Mucosa of descending colon (tissue), 3 donors: ENCODE data around the gene NOL4L. TPM values are rescaled to one million over a fixed set of nuclear protein-coding genes. Genes with fewer than 3 reads are reported as not detected.

ENCODE experiments used
- ATAC-seq: fragments of 200-7000 bp; cut with Tn5 transposase; one replicate; pipeline ENCODE4 v1.9.1; 2020; ENCODE audit warnings: mild to moderate bottlenecking, moderate library complexity
- DNase-seq, 3 donors: peaks; one replicate each; pipeline ENCODE4 v3.0.0-alpha.2; 2020
- H3K36me3 ChIP-seq: fragments of 200-600 bp; one replicate; pipeline ENCODE4 v1.8.0; 2021; ENCODE audit warnings: low read depth, mild to moderate bottlenecking
- H3K4me1 ChIP-seq: fragments of 200-600 bp; one replicate; pipeline ENCODE4 v1.8.0; 2021; ENCODE audit warnings: low read depth, mild to moderate bottlenecking
- H3K4me3 ChIP-seq: fragments of 200-600 bp; one replicate; pipeline ENCODE4 v1.8.0; 2021; ENCODE audit warnings: mild to moderate bottlenecking
- H3K9me3 ChIP-seq: fragments of 200-600 bp; one replicate; pipeline ENCODE4 v1.8.0; 2021; ENCODE audit warnings: mild to moderate bottlenecking
- CTCF ChIP-seq: fragments of 200-600 bp; IDR thresholded peaks from one replicate; pipeline ENCODE4 v1.8.0; 2022; ENCODE audit warnings: antibody characterized with exemption, mild to moderate bottlenecking
- intact Hi-C, 2 donors: fragments of 100-400 bp; cut with DNase I in 1 of 2; cut with micrococcal nuclease in 1 of 2; formaldehyde crosslinking; loops; one replicate each; pipeline versions ENCODE4 v1.11.0 to v1.11.1; 2022; cut with DNase I, micrococcal nuclease
- total RNA-seq, 3 donors: library from RNA; stranded (reverse); fragmentation: NEBNext Ultra II Directional in 2 of 3; extraction: Animal tissue kit (Norgen Biotek cat#: 25700) in 2 of 3; gene quantifications; one replicate each; pipeline versions ENCODE4 v1.2.1 to v1.2.4, GENCODE V29; 2021 to 2023
- donor health status: DM: no; HTN: no; CAD: no; lungs with moderate emphysema.
- donor health status: DM: no; HTN: no; CAD: no.
- donor health status: DM: no; HTN: yes; CAD: no.

Gene NOL4L
- total RNA-seq, 3 donors from 2014 or later, result 46.1 to 75.3 (median 55.1) TPM

- no peak for TF ChIP-seq CTCF
- ATAC-seq (no peak), DNase-seq (peak in 2 of 3 donors; percentile 51 to 70)
- intact Hi-C loops, result no loop called here
- Histone ChIP-seq H3K36me3 (no peaks in the 10 kb centered on the region), H3K4me3 (no peak overlapping the region), H3K4me1 (peaks cover 23% of the 10 kb centered on the region), H3K9me3 (no peaks in the 10 kb centered on the region)
These were observed 47.2 kb downstream of the NOL4L start for GRCh38 chr20:32537657-32538525.

- TF ChIP-seq CTCF, result no peak
- peak; percentile 86 to 93 (median 91) for DNase-seq
- Histone ChIP-seq H3K4me3 (no peak overlapping the region), H3K4me1 (peaks cover 23% of the 10 kb centered on the region), H3K9me3 (no peaks in the 10 kb centered on the region), H3K36me3 (no peaks in the 10 kb centered on the region)
- intact Hi-C loops, result no loop called here
- ATAC-seq, result peak; percentile 81
These were observed 48.1 kb downstream of the NOL4L start for GRCh38 chr20:32536851-32537656.

- Histone ChIP-seq H3K9me3 (no peaks in the 10 kb centered on the region), H3K4me1 (peaks cover 23% of the 10 kb centered on the region), H3K4me3 (no peak overlapping the region), H3K36me3 (no peaks in the 10 kb centered on the region)
- no peak for TF ChIP-seq CTCF
- peak; percentile 81 to 91 (median 88) for DNase-seq
- intact Hi-C loops, result no loop called here
- ATAC-seq, result peak; percentile 75
These were observed 48.9 kb downstream of the NOL4L start for GRCh38 chr20:32535953-32536823.

- Histone ChIP-seq H3K36me3 (no peaks in the 10 kb centered on the region), H3K4me3 (no peak overlapping the region), H3K4me1 (peaks cover 23% of the 10 kb centered on the region), H3K9me3 (no peaks in the 10 kb centered on the region)
- ATAC-seq (no peak), DNase-seq (peak in 1 of 3 donors; percentile 43)
- intact Hi-C loops, result no loop called here
- no peak for TF ChIP-seq CTCF
These were observed 49.7 kb downstream of the NOL4L start for GRCh38 chr20:32535316-32535952.
